T-helper 17 cell (primary cell): ENCODE measurements around the gene SLC15A3. TPM values are rescaled to one million over a fixed set of nuclear protein-coding genes. Genes with fewer than 3 reads are reported as not detected.
A peak's percentile ranks its signal among the peaks of the same experiment; 100 is the strongest.

Source experiments
- ATAC-seq: fragments of 150-1000 bp; cut with Tn5 transposase; 2 replicates; pipeline ENCODE4 v1.10.0; 2021; ENCODE audit warnings: mild to moderate bottlenecking, moderate library complexity
- DNase-seq, 3 donors: peaks; one replicate each; pipeline versions ENCODE4 v3.0.0 to v3.0.0-alpha.2; 2020 to 2021
- H3K9me3 ChIP-seq: one replicate; pipeline ENCODE4 v1.7.0; 2013; ENCODE audit warnings: low read length, mild to moderate bottlenecking; ENCODE audit not compliant: control insufficient read depth, poor library complexity, severe bottlenecking
- H3K27ac Mint-ChIP-seq: one replicate; pipeline ENCODE4 v1.8.0; 2022; ENCODE audit warnings: mild to moderate bottlenecking, moderate library complexity, mixed read lengths
- H3K27me3 Mint-ChIP-seq: one replicate; pipeline ENCODE4 v1.8.0; 2022; ENCODE audit warnings: mixed read lengths
- H3K36me3 Mint-ChIP-seq: one replicate; pipeline ENCODE4 v1.8.0; 2022; ENCODE audit warnings: low read depth, mixed read lengths
- H3K4me1 Mint-ChIP-seq: one replicate; pipeline ENCODE4 v1.8.0; 2022; ENCODE audit warnings: mild to moderate bottlenecking, mixed read lengths
- H3K4me3 Mint-ChIP-seq: one replicate; pipeline ENCODE4 v1.8.0; 2022; ENCODE audit warnings: mild to moderate bottlenecking, moderate library complexity, mixed read lengths
- total RNA-seq, 4 donors: library from RNA in 2 of 4; stranded (reverse) in 2 of 4; gene quantifications; one replicate each; pipeline ENCODE4 v1.2.3 and lab custom pipeline; 2022 to 2026

SLC15A3 gene
- total RNA-seq, 2 donors from 2014 or later: 3.5 to 11.2 TPM

DNA sequence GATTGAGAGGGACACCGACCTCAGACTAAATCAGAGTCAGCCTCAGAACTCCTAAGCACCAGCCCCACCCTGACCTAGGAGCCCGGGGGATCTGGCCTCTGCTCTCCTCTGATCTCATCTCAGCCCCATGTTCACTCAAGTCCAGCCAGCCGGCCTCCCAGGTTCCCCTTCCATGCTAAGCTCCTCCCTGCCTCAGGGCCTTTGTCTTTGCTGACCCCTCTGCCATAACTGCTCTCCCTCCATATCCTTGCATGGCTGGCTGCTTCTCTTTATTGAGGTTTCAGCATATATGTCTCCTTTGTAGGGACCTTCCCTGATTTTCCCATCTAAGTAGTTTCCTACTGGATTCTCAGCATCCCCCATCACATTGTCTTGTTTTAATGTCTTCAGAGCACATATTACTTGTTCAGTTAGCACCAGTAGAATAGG, 780 bp upstream of the SLC15A3 start:
- ATAC-seq (no peak), DNase-seq (no peak)
- peak overlapping the region; percentile 86 for H3K4me3 Mint-ChIP-seq
- H3K9me3 ChIP-seq: no peaks in the 10 kb centered on the region
- peaks cover 25% of the 10 kb centered on the region for H3K27me3 Mint-ChIP-seq
- H3K27ac Mint-ChIP-seq: peak overlapping the region; percentile 78
- H3K4me1 Mint-ChIP-seq: peaks cover 20% of the 10 kb centered on the region
- peaks cover 3% of the 10 kb centered on the region for H3K36me3 Mint-ChIP-seq

DNA sequence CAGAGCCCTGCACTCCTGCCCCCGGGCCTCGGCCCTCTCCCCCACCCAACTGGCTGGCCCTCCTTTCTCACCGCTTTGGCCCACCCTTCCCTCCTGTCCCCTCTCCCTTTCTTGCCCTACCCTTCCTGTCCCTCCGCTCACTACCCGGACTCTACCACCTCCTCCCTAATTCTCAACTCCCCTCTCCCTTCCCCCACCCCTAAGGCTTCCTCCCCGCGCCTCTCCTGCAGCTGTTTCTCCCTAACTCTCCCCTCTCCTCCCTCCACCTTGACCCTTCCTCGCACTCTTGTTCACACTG, 421 bp downstream of the SLC15A3 start:
- ATAC-seq (peak; percentile 10), DNase-seq (no peak)
- H3K36me3 Mint-ChIP-seq: peaks cover 3% of the 10 kb centered on the region
- H3K9me3 ChIP-seq: no peaks in the 10 kb centered on the region
- peak overlapping the region; percentile 86 for H3K4me3 Mint-ChIP-seq
- H3K27ac Mint-ChIP-seq: peak overlapping the region; percentile 78
- H3K4me1 Mint-ChIP-seq: peaks cover 20% of the 10 kb centered on the region
- peaks cover 20% of the 10 kb centered on the region for H3K27me3 Mint-ChIP-seq

DNA sequence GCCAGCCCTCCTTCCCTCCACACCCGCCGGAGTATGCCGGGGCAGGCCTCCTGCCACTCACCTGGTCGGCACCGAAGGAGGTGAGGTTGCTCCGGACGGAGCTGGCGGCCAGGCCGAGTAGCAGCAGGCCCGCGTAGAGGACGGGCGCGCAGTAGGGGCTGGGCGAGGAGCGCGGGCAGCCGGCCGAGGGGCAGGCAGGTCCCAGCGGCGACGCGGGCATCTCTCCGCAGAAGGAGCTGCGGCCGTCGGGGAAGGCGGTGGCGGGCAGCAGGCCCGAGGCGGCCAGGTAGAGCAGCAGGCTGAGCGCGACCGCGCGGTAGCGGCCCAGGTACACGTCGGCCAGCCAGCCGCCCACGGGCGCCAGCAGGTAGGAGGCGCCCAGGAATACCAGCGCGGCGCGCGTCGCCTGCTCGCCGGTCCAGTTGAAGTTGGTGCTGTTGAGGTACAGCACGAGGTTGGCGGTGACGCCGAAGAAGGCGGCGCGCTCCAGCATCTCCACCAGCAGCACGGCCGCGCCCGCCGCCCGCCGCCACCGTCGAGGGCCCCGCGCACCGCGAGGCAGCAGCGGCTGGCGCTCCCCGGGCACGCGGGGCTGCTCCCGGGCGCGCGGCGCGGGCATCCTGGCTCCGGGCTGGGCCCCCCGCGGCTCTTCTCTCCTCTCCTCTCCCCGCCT, 907 bp downstream of the SLC15A3 start:
- Mint-ChIP-seq H3K27me3 (peaks cover 24% of the 10 kb centered on the region), H3K4me3 (peak overlapping the region; percentile 86), H3K27ac (no peak overlapping the region), H3K4me1 (peaks cover 20% of the 10 kb centered on the region), H3K36me3 (peaks cover 3% of the 10 kb centered on the region)
- H3K9me3 ChIP-seq: no peaks in the 10 kb centered on the region
- peak; percentile 57 for ATAC-seq
- peak in 1 of 3 donors; percentile 33 for DNase-seq

GRCh38 chr11:60950024-60950423, 2.0 kb downstream of the SLC15A3 start:
- Mint-ChIP-seq H3K27ac (no peak overlapping the region), H3K4me3 (peak overlapping the region; percentile 25), H3K36me3 (peaks cover 3% of the 10 kb centered on the region), H3K27me3 (peaks cover 27% of the 10 kb centered on the region), H3K4me1 (peaks cover 20% of the 10 kb centered on the region)
- ATAC-seq (no peak), DNase-seq (no peak)
- H3K9me3 ChIP-seq: no peaks in the 10 kb centered on the region

GRCh38 chr11:60948250-60948649, 3.7 kb downstream of the SLC15A3 start:
- Mint-ChIP-seq H3K36me3 (peaks cover 3% of the 10 kb centered on the region), H3K4me1 (peaks cover 17% of the 10 kb centered on the region), H3K27ac (no peak overlapping the region), H3K4me3 (no peak overlapping the region), H3K27me3 (peaks cover 32% of the 10 kb centered on the region)
- ATAC-seq (no peak), DNase-seq (no peak)
- H3K9me3 ChIP-seq: no peaks in the 10 kb centered on the region

DNA sequence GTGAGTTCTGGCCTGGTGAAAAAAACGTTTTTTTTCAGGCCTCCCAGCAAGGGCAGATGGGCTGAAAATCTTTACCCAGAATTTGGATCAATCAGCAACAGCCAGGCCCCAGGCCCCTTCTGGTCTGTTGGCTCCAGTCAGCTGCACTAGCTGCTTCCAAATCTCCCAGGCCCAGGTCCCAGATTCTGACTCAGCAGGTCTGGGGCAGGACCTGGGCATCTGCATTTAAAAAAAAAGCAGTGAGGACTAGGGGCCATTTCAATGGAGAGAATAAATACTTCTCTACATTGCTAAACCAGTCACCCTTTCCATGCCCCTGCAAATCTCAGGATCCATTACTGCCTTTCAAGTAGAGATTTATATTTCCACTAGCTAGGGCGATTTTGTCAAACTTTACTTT, 4.3 kb downstream of the SLC15A3 start:
- no peaks in the 10 kb centered on the region for H3K9me3 ChIP-seq
- ATAC-seq (no peak), DNase-seq (no peak)
- Mint-ChIP-seq H3K27me3 (peaks cover 27% of the 10 kb centered on the region), H3K4me1 (peaks cover 14% of the 10 kb centered on the region), H3K4me3 (no peak overlapping the region), H3K27ac (no peak overlapping the region), H3K36me3 (peaks cover 3% of the 10 kb centered on the region)

DNA sequence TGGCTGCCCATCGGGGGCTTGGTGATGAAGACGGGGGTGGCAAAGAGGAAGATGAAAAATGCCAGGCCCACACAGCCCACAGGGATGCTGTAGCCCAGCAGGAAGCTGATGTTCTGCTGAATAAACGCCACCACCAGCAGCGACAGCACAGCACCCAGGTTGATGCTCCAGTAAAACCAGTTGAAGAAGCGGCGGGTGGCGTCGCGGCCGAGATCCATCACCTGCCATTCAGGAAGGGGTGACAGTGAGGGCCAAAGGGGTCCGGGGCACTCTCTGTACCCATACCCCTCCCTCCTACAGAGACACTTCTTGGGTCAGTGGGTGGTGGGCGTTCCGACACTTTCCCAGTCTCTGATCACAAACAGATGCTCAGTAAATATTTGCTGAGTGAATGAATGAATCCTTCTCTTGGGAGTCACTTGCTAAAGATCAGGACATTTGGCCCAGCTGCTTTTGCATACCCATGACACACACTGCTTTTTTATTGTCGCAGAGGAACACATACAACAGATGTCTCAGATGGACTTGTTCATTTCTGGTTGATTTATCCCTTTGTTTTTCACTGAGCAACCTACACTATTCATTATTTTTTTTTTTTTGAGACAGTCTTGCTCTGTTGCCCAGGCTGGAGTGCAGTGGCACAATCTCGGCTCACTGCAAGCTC, 5.2 kb downstream of the SLC15A3 start:
- ATAC-seq: no peak
- Mint-ChIP-seq H3K27me3 (peaks cover 21% of the 10 kb centered on the region), H3K27ac (peak overlapping the region; percentile 9), H3K36me3 (peaks cover 3% of the 10 kb centered on the region), H3K4me3 (no peak overlapping the region), H3K4me1 (peaks cover 6% of the 10 kb centered on the region)
- no peaks in the 10 kb centered on the region for H3K9me3 ChIP-seq
- DNase-seq: no peak

- ATAC-seq: no peak
- no peaks in the 10 kb centered on the region for H3K9me3 ChIP-seq
- Mint-ChIP-seq H3K27ac (no peak overlapping the region), H3K4me3 (no peak overlapping the region), H3K36me3 (peaks cover 3% of the 10 kb centered on the region), H3K4me1 (peaks cover 4% of the 10 kb centered on the region), H3K27me3 (peaks cover 21% of the 10 kb centered on the region)
- no peak for DNase-seq
Observed at GRCh38 chr11:60945295-60945667, 6.7 kb downstream of the SLC15A3 start.

DNA sequence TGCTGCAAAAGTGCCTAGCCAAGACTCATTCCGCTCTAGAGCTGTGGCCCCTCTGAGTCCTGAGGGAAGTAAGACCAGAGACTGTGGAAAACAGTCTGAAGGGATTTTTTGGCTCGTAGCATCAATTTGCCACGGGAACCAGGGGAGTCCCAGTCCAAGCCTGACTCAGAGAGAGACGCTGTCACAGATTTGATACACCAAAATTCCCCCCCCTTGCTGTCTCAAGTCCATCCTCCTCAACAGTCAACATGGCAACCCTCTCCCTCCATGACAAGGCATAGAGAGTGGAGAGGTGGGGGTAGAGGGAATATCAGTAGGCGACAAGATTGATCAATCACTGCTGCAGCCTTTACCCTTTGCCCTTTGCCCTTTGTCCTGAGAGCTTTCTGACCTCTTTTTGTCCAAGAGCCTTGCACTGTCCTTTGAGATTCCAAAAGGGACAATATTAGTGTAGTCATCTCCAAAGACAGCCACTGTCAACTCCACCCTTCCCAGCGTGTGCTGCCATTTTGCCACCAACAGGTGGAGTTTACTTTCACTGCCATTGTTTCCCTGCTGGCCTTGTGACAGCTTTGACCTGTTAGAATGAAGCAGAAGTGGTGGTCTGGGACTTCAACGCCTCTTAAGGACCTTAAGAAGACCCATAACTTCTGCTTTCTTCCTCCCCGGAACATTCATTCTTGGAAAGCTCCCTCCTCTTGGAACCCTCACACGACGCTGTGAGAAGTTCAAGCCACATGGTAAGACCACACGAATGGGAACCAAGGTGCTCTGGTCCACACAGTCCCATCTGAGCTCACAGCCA, 7.3 kb downstream of the SLC15A3 start:
- Mint-ChIP-seq H3K36me3 (peaks cover 3% of the 10 kb centered on the region), H3K4me3 (no peak overlapping the region), H3K27me3 (peaks cover 21% of the 10 kb centered on the region), H3K4me1 (peaks cover 8% of the 10 kb centered on the region), H3K27ac (no peak overlapping the region)
- no peaks in the 10 kb centered on the region for H3K9me3 ChIP-seq
- no peak for DNase-seq
- no peak for ATAC-seq

DNA sequence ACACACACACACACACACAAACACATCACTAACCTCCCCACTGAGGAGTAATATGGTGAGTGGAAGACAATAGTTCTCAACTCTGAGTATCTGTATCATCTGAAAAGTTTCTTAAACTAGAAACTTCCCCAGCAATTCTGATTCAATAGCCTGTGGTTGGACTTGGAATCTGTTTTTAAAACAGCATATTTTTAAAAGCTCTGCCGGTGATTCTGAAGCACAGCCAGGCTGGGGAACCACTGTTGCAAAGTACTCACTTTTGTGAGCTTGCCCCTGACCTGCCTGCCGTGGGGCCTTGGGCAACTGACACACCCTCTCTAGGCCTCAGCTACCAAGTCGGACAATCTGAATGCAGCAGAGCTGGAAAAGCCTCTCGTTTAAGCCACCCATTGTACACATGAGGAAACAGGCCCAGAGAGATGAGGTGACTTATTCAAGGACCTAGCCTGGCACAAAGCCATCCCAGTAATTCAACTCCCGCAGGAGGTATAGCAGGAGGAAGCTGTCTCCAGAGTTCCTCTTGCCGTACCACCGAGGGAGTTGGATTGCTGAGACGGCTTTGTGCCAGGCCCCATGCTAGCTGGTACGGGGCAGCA, 8.9 kb downstream of the SLC15A3 start:
- no peaks in the 10 kb centered on the region for H3K9me3 ChIP-seq
- Mint-ChIP-seq H3K36me3 (no peaks in the 10 kb centered on the region), H3K27ac (no peak overlapping the region), H3K27me3 (peaks cover 12% of the 10 kb centered on the region), H3K4me1 (peaks cover 11% of the 10 kb centered on the region), H3K4me3 (no peak overlapping the region)
- no peak for DNase-seq
- ATAC-seq: no peak

GRCh38 chr11:60942219-60942618, 9.8 kb downstream of the SLC15A3 start:
- peaks cover 12% of the 10 kb centered on the region for H3K27me3 Mint-ChIP-seq
- no peaks in the 10 kb centered on the region for H3K9me3 ChIP-seq
- H3K27ac Mint-ChIP-seq: peak overlapping the region; percentile 41
- ATAC-seq: no peak
- no peaks in the 10 kb centered on the region for H3K36me3 Mint-ChIP-seq
- peaks cover 11% of the 10 kb centered on the region for H3K4me1 Mint-ChIP-seq
- no peak overlapping the region for H3K4me3 Mint-ChIP-seq
- DNase-seq: no peak

DNA sequence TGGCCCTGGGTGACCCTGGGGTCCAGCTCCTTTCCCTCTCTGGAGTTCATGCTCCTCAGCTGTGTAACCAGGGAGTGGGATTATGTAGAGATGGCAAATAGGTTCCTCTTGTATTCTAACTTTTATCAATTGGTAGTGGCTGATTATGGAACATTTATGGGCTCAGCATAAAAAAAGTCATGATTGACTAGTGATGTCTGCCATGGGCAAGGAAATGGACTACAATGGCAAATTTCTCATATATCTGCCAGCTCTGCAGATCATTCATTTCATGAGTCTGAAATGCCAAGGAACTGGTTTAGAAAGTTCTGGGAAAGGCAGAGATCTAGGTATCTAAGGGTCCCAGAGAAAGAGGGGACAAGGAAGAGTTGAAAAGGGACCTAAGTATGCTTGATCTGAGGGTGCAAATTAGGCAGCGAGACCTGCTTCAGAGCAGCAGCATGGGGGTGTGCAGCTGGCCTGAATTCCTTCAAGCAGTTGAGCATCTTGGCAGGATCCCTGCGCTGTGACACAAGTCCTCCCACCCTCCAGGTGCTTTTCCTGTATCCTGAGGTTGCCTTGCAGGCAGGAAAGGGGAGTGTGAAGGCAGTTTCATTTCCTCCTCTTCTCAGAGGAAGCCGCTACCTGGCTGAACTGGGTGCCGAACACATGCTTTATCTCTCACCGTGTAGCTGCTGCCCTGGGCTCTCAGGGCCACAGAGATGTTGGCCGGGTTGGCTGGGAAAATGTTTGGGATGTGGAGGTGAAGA, 10.4 kb downstream of the SLC15A3 start:
- Mint-ChIP-seq H3K27me3 (peaks cover 12% of the 10 kb centered on the region), H3K27ac (peak overlapping the region; percentile 41), H3K36me3 (no peaks in the 10 kb centered on the region), H3K4me3 (no peak overlapping the region), H3K4me1 (peaks cover 11% of the 10 kb centered on the region)
- no peaks in the 10 kb centered on the region for H3K9me3 ChIP-seq
- ATAC-seq (no peak), DNase-seq (no peak)

DNA sequence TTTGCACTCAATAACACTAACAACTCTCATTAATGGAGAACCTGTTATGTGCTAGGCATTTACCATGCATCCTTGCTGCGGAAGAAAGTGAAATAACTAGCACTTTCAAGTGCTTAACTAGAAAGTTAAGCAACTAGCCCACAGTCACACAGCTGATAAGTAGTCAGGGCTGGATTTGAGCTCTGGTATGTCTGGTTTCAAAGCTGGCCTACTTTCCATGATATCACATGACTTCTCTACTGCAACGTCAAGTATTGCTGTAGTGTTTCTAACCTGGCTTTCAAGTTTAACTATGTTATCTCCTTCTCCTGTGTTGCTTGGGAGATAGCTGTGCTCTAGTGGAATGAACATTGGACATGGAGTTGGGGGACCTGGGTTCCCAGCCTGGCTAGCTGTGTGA, 12.1 kb downstream of the SLC15A3 start:
- no peaks in the 10 kb centered on the region for H3K36me3 Mint-ChIP-seq
- no peak for DNase-seq
- ATAC-seq: peak; percentile 82
- no peaks in the 10 kb centered on the region for H3K9me3 ChIP-seq
- H3K4me1 Mint-ChIP-seq: peaks cover 11% of the 10 kb centered on the region
- H3K27me3 Mint-ChIP-seq: peaks cover 5% of the 10 kb centered on the region
- no peak overlapping the region for H3K4me3 Mint-ChIP-seq
- peak overlapping the region; percentile 66 for H3K27ac Mint-ChIP-seq
